WTC11 (cell line): ENCODE measurements around the gene OR2F2. TPM values are rescaled to one million over a fixed set of nuclear protein-coding genes. Genes with fewer than 3 reads are reported as not detected.
A peak's percentile ranks its signal among the peaks of the same experiment; 100 is the strongest.

Experiments
- AFF4 ChIP-seq: sonication (generic); formaldehyde crosslinking; IDR thresholded peaks from 2 replicates; pipeline ENCODE4 v1.8.1; 2023; ENCODE audit warnings: mild to moderate bottlenecking, missing genetic modification reagents, borderline replicate concordance
- AR ChIP-seq: fragments of 250-450 bp; sonication (Bioruptor Pico); IDR thresholded peaks from 2 replicates; pipeline ENCODE4 v1.9.0; 2021; ENCODE audit warnings: mild to moderate bottlenecking
- ARID4B ChIP-seq: sonication (generic); formaldehyde crosslinking; IDR thresholded peaks from 2 replicates; pipeline ENCODE4 v1.8.0; 2023; ENCODE audit warnings: missing genetic modification reagents, mild to moderate bottlenecking, borderline replicate concordance
- CBFB ChIP-seq: sonication (generic); formaldehyde crosslinking; IDR thresholded peaks from 2 replicates; pipeline ENCODE4 v1.8.1; 2022; ENCODE audit warnings: mild to moderate bottlenecking, low read depth, missing genetic modification reagents
- E2F4 ChIP-seq: sonication (generic); formaldehyde crosslinking; IDR thresholded peaks from 2 replicates; pipeline ENCODE4 v1.8.1; 2022; ENCODE audit warnings: low read depth, mild to moderate bottlenecking, moderate library complexity, missing genetic modification reagents, borderline replicate concordance
- E2F5 ChIP-seq: sonication (generic); formaldehyde crosslinking; IDR thresholded peaks from 2 replicates; pipeline ENCODE4 v1.8.1; 2022; ENCODE audit warnings: mild to moderate bottlenecking, moderate library complexity, missing genetic modification reagents
- EMX1 ChIP-seq: fragments of 250-450 bp; sonication (Bioruptor Pico); IDR thresholded peaks from 2 replicates; pipeline ENCODE4 v1.8.0; 2021; ENCODE audit warnings: mild to moderate bottlenecking
- FOXP1 ChIP-seq: sonication (generic); formaldehyde crosslinking; IDR thresholded peaks from 2 replicates; pipeline ENCODE4 v1.8.0; 2022; ENCODE audit warnings: missing genetic modification reagents, mild to moderate bottlenecking, moderate library complexity, borderline replicate concordance
- HMGA2 ChIP-seq: fragments of 250-450 bp; sonication (Bioruptor Pico); IDR thresholded peaks from 2 replicates; pipeline ENCODE4 v1.4.0; 2021; ENCODE audit warnings: mild to moderate bottlenecking, moderate library complexity
- HMGXB4 ChIP-seq: sonication (generic); formaldehyde crosslinking; IDR thresholded peaks from 2 replicates; pipeline ENCODE4 v1.8.1; 2023; ENCODE audit warnings: mild to moderate bottlenecking, moderate library complexity, missing genetic modification reagents
- JUN ChIP-seq: sonication (generic); formaldehyde crosslinking; IDR thresholded peaks from 2 replicates; pipeline ENCODE4 v1.8.0; 2023; ENCODE audit warnings: mild to moderate bottlenecking, missing genetic modification reagents
- MAX ChIP-seq: sonication (generic); formaldehyde crosslinking; IDR thresholded peaks from 2 replicates; pipeline ENCODE4 v1.8.0; 2022; ENCODE audit warnings: mild to moderate bottlenecking, missing genetic modification reagents
- NFATC4 ChIP-seq: fragments of 250-450 bp; sonication (Bioruptor Pico); IDR thresholded peaks from 2 replicates; pipeline ENCODE4 v1.9.0; 2021; ENCODE audit warnings: mild to moderate bottlenecking
- NFYB ChIP-seq: sonication (generic); formaldehyde crosslinking; conservative IDR thresholded peaks from 2 replicates; pipeline ENCODE4 v1.8.0; 2022; ENCODE audit warnings: low read depth, missing genetic modification reagents
- OVOL2 ChIP-seq: fragments of 250-450 bp; sonication (Bioruptor Pico); IDR thresholded peaks from 2 replicates; pipeline ENCODE4 v1.9.0; 2021; ENCODE audit warnings: mild to moderate bottlenecking, borderline replicate concordance
- RORB ChIP-seq: fragments of 250-450 bp; sonication (Bioruptor Pico); IDR thresholded peaks from 2 replicates; pipeline ENCODE4 v1.9.0; 2021; ENCODE audit warnings: mild to moderate bottlenecking
- TEAD4 ChIP-seq: sonication (generic); formaldehyde crosslinking; IDR thresholded peaks from 2 replicates; pipeline ENCODE4 v1.8.0; 2022; ENCODE audit warnings: mild to moderate bottlenecking, missing genetic modification reagents
- USF1 ChIP-seq: sonication (generic); formaldehyde crosslinking; IDR thresholded peaks from 2 replicates; pipeline ENCODE4 v1.8.0; 2022; ENCODE audit warnings: mild to moderate bottlenecking, missing genetic modification reagents
- ZBTB43 ChIP-seq: sonication (generic); formaldehyde crosslinking; IDR thresholded peaks from 2 replicates; pipeline ENCODE4 v1.8.1; 2023; ENCODE audit warnings: mild to moderate bottlenecking, missing genetic modification reagents
- ZNF232 ChIP-seq: sonication (generic); formaldehyde crosslinking; IDR thresholded peaks from 2 replicates; pipeline ENCODE4 v1.8.0; 2022; ENCODE audit warnings: mild to moderate bottlenecking, missing genetic modification reagents
- total RNA-seq: library from RNA; stranded (reverse); gene quantifications from 3 replicates; pipeline ENCODE4 v1.2.3, GENCODE V29; 2021

Gene OR2F2
- total RNA-seq, 1 experiment from 2014 or later: not detected

GRCh38 chr7:143901668-143902331 lies 33.2 kb upstream of the OR2F2 start, which contains the start of gene TCAF1 (continued):
- TF ChIP-seq ARID4B (CRISPR knock-in tag): peak; percentile 81; the same call in 1 of the 2 replicates
- TF ChIP-seq AFF4: no peak
- TF ChIP-seq JUN (CRISPR knock-in tag): 0 out of 2 replicates have a peak, but pooled peaks have one; percentile 41
- TF ChIP-seq EMX1: no peak
- no peak for TF ChIP-seq CBFB (CRISPR knock-in tag)
- no peak for TF ChIP-seq HMGA2 (CRISPR knock-in tag)
- peak; percentile 78 for TF ChIP-seq E2F5 (CRISPR knock-in tag)
- TF ChIP-seq HMGXB4: peak; percentile 65; the same call in 1 of the 2 replicates
- TF ChIP-seq ZNF232 (CRISPR knock-in tag): peak; percentile 84
- TF ChIP-seq MAX: peak; percentile 13; the same call in 1 of the 2 replicates
- TF ChIP-seq AR: no peak
- TF ChIP-seq NFYB (CRISPR knock-in tag): no peak; the same call in 1 of the 2 replicates
- peak; percentile 47; the same call in 1 of the 2 replicates for TF ChIP-seq USF1 (CRISPR knock-in tag)
- no peak for TF ChIP-seq E2F4 (CRISPR knock-in tag)
- no peak for TF ChIP-seq TEAD4 (CRISPR knock-in tag)
- TF ChIP-seq OVOL2 (CRISPR knock-in tag): no peak
- TF ChIP-seq ZBTB43 (CRISPR knock-in tag): no peak
- no peak for TF ChIP-seq FOXP1 (CRISPR knock-in tag)
- no peak for TF ChIP-seq RORB (CRISPR knock-in tag)
- no peak for TF ChIP-seq NFATC4 (CRISPR knock-in tag)
